IPS DF 6.9 (cell line): ENCODE data around the gene SPN.
"Not testable (repeated sequence)": the region's sequence is repeated elsewhere in the genome, so short reads cannot be mapped to it uniquely, and the experiment has no call there.

ENCODE experiments used
- DNase-seq: peaks from one replicate; pipeline ENCODE4 v3.0.0-alpha.2; 2013; ENCODE audit warnings: low read depth, low spot score
- H3K27ac ChIP-seq: one replicate; pipeline ENCODE4 v1.5.1; 2013; ENCODE audit warnings: low read length, control low read depth
- H3K27me3 ChIP-seq: 2 replicates; pipeline ENCODE4 v1.6.1; 2013; ENCODE audit warnings: mild to moderate bottlenecking, low read length; ENCODE audit not compliant: control insufficient read depth, insufficient read depth
- H3K36me3 ChIP-seq: 2 replicates; pipeline ENCODE4 v1.6.1; 2013; ENCODE audit warnings: low read length; ENCODE audit not compliant: control insufficient read depth, insufficient read depth
- H3K4me1 ChIP-seq: 2 replicates; pipeline ENCODE4 v1.6.1; 2013; ENCODE audit warnings: low read length; ENCODE audit not compliant: control insufficient read depth, insufficient read depth
- H3K4me3 ChIP-seq: 2 replicates; pipeline ENCODE4 v1.5.1; 2013; ENCODE audit warnings: mild to moderate bottlenecking, low read length
- H3K9me3 ChIP-seq: 2 replicates; pipeline ENCODE4 v1.6.1; 2013; ENCODE audit warnings: low read length, inconsistent platforms; ENCODE audit not compliant: control insufficient read depth, insufficient read depth
- WGBS: extraction: QIAGEN DNeasy Blood & Tissue Kit; methylation state at CpG from one replicate; pipeline ENCODE4 v1.1.7; 2013; ENCODE audit warnings: mixed read lengths, missing lambda C conversion rate; ENCODE audit not compliant: insufficient read length, insufficient coverage; 5-methylcytosine and 5-hydroxymethylcytosine counted together

Gene SPN

GRCh38 chr16:29646947-29647346, 16.1 kb upstream of the SPN start:
- H3K4me1 ChIP-seq, result 0 out of 2 replicates have a peak, but pooled peaks cover 1% of the 10 kb centered on the region
- no peak for DNase-seq
- no peaks in the 10 kb centered on the region for H3K36me3 ChIP-seq
- H3K9me3 ChIP-seq, result no peaks in the 10 kb centered on the region
- H3K27ac ChIP-seq, result no peak overlapping the region
- WGBS, result no CpG with 5 or more reads among the region's 3 CpGs
- H3K4me3 ChIP-seq, result no peak overlapping the region
- H3K27me3 ChIP-seq, result no peaks in the 10 kb centered on the region

- Histone ChIP-seq H3K4me3 (no peak overlapping the region), H3K27me3 (no peaks in the 10 kb centered on the region), H3K4me1 (0 out of 2 replicates have a peak, but pooled peaks cover 1% of the 10 kb centered on the region), H3K9me3 (no peaks in the 10 kb centered on the region), H3K36me3 (no peaks in the 10 kb centered on the region), H3K27ac (no peak overlapping the region)
- DNase-seq, result no peak
- no CpG with 5 or more reads among the region's 9 CpGs for WGBS
Observed at GRCh38 chr16:29649588-29650494, 13.2 kb upstream of the SPN start.

GRCh38 chr16:29650771-29651170, 12.3 kb upstream of the SPN start:
- H3K4me1 ChIP-seq, result 0 out of 2 replicates have a peak, but pooled peaks cover 1% of the 10 kb centered on the region
- WGBS, result no CpG with 5 or more reads among the region's 2 CpGs

GRCh38 chr16:29651774-29652349, 11.2 kb upstream of the SPN start:
- Histone ChIP-seq H3K27me3 (no peaks in the 10 kb centered on the region), H3K9me3 (no peaks in the 10 kb centered on the region), H3K4me3 (no peak overlapping the region), H3K27ac (no peak overlapping the region), H3K36me3 (no peaks in the 10 kb centered on the region; the same call in 1 of the 2 replicates), H3K4me1 (0 out of 2 replicates have a peak, but pooled peaks cover 1% of the 10 kb centered on the region)
- WGBS, result no CpG with 5 or more reads among the region's 2 CpGs
- no peak for DNase-seq

More at GRCh38 chr16:29650771-29651170, 12.3 kb upstream of the SPN start:
- H3K27ac ChIP-seq, result no peak overlapping the region
- no peak for DNase-seq
- no peaks in the 10 kb centered on the region for H3K27me3 ChIP-seq
- H3K9me3 ChIP-seq, result no peaks in the 10 kb centered on the region
- no peak overlapping the region for H3K4me3 ChIP-seq
- no peaks in the 10 kb centered on the region; the same call in 1 of the 2 replicates for H3K36me3 ChIP-seq

GRCh38 chr16:29653471-29653870, 9.6 kb upstream of the SPN start:
- no peak overlapping the region for H3K4me3 ChIP-seq
- no peak overlapping the region for H3K27ac ChIP-seq
- no peaks in the 10 kb centered on the region for H3K27me3 ChIP-seq
- DNase-seq, result no peak
- 0 out of 2 replicates have a peak, but pooled peaks cover 1% of the 10 kb centered on the region for H3K4me1 ChIP-seq
- H3K36me3 ChIP-seq, result no peaks in the 10 kb centered on the region; the same call in 1 of the 2 replicates
- H3K9me3 ChIP-seq, result no peaks in the 10 kb centered on the region
- WGBS, result no CpG with 5 or more reads among the region's 12 CpGs

GRCh38 chr16:29653890-29654289, 9.2 kb upstream of the SPN start:
- not testable (repeated sequence) for H3K9me3 ChIP-seq

GRCh38 chr16:29656688-29657523, 6.1 kb upstream of the SPN start:
- no peaks in the 10 kb centered on the region; the same call in 1 of the 2 replicates for H3K36me3 ChIP-seq
- no peaks in the 10 kb centered on the region for H3K27me3 ChIP-seq
- no peaks in the 10 kb centered on the region for H3K9me3 ChIP-seq
- no CpG with 5 or more reads among the region's 11 CpGs for WGBS
- H3K27ac ChIP-seq, result no peak overlapping the region
- no peak overlapping the region for H3K4me3 ChIP-seq
- H3K4me1 ChIP-seq, result no peaks in the 10 kb centered on the region
- no peak for DNase-seq

More at GRCh38 chr16:29653890-29654289, 9.2 kb upstream of the SPN start:
- not testable (repeated sequence) for H3K4me1 ChIP-seq, H3K27ac ChIP-seq, H3K4me3 ChIP-seq, H3K36me3 ChIP-seq, DNase-seq, H3K27me3 ChIP-seq
- WGBS, result no CpG with 5 or more reads among the region's 7 CpGs

- Histone ChIP-seq H3K27me3 (no peaks in the 10 kb centered on the region), H3K27ac (no peak overlapping the region), H3K4me1 (peaks cover 5% of the 10 kb centered on the region; the same call in 1 of the 2 replicates), H3K36me3 (no peaks in the 10 kb centered on the region; the same call in 1 of the 2 replicates), H3K4me3 (no peak overlapping the region), H3K9me3 (no peaks in the 10 kb centered on the region)
- WGBS, result no CpG with 5 or more reads among the region's 6 CpGs
- DNase-seq, result no peak
Observed at GRCh38 chr16:29658705-29659104, 4.3 kb upstream of the SPN start.

GRCh38 chr16:29662000-29662728, 883 bp upstream of the SPN start:
- no peak overlapping the region for H3K4me3 ChIP-seq
- no CpG with 5 or more reads among the region's 17 CpGs for WGBS

More at GRCh38 chr16:29662000-29662728, 883 bp upstream of the SPN start:
- Histone ChIP-seq H3K27me3 (no peaks in the 10 kb centered on the region), H3K4me1 (peaks cover 10% of the 10 kb centered on the region), H3K9me3 (no peaks in the 10 kb centered on the region), H3K36me3 (no peaks in the 10 kb centered on the region), H3K27ac (no peak overlapping the region)
- DNase-seq, result no peak
